ENCODE measurements around the gene SMARCD1.

The SMARCD1 gene

GRCh38 chr12:50097952-50098351 lies 12.8 kb downstream of the SMARCD1 start:
- H3K36me3 ChIP-seq (ENCODE audit: control insufficient read depth, insufficient read depth, low read length), result peaks cover 95% of the 10 kb centered on the region
- no peak overlapping the region for H3K4me3 ChIP-seq (ENCODE audit: extremely low read depth, insufficient read depth, low read length, poor library complexity, severe bottlenecking)
- no peak overlapping the region for H3K27ac ChIP-seq (ENCODE audit: low read depth, low read length, severe bottlenecking)
- H3K9me3 ChIP-seq (ENCODE audit: control insufficient read depth, low read length), result no peaks in the 10 kb centered on the region
- H3K4me1 ChIP-seq (ENCODE audit: control insufficient read depth, insufficient read depth, low read length, poor library complexity, severe bottlenecking), result peaks cover 6% of the 10 kb centered on the region
- 97 to 98% methylated on average over 6 of the region's 6 CpGs for WGBS, 2 experiments (ENCODE audit: insufficient coverage in 2 of 2)

GRCh38 chr12:50099302-50100008 lies 14.3 kb downstream of the SMARCD1 start:
- 67 to 70% methylated on average over 4 of the region's 5 CpGs for WGBS, 2 experiments (ENCODE audit: insufficient coverage in 2 of 2)
- Histone ChIP-seq H3K4me3 (ENCODE audit: extremely low read depth, insufficient read depth, low read length, poor library complexity, severe bottlenecking) (no peak overlapping the region), H3K9me3 (ENCODE audit: control insufficient read depth, low read length) (no peaks in the 10 kb centered on the region), H3K4me1 (ENCODE audit: control insufficient read depth, insufficient read depth, low read length, poor library complexity, severe bottlenecking) (peaks cover 6% of the 10 kb centered on the region), H3K36me3 (ENCODE audit: control insufficient read depth, insufficient read depth, low read length) (peaks cover 80% of the 10 kb centered on the region), H3K27ac (ENCODE audit: low read depth, low read length, severe bottlenecking) (peak overlapping the region; percentile 23)

- peaks cover 6% of the 10 kb centered on the region for H3K4me1 ChIP-seq (ENCODE audit: control insufficient read depth, insufficient read depth, low read length, poor library complexity, severe bottlenecking)
- peaks cover 69% of the 10 kb centered on the region for H3K36me3 ChIP-seq (ENCODE audit: control insufficient read depth, insufficient read depth, low read length)
- no peak overlapping the region for H3K4me3 ChIP-seq (ENCODE audit: extremely low read depth, insufficient read depth, low read length, poor library complexity, severe bottlenecking)
- H3K9me3 ChIP-seq (ENCODE audit: control insufficient read depth, low read length), result no peaks in the 10 kb centered on the region
- 94 to 100% methylated on average over 2 of the region's 3 CpGs for WGBS, 2 experiments (ENCODE audit: insufficient coverage in 2 of 2)
- no peak overlapping the region for H3K27ac ChIP-seq (ENCODE audit: low read depth, low read length, severe bottlenecking)
Measured at GRCh38 chr12:50100561-50100960, 15.4 kb downstream of the SMARCD1 start.

- Histone ChIP-seq H3K4me3 (ENCODE audit: extremely low read depth, insufficient read depth, low read length, poor library complexity, severe bottlenecking) (no peak overlapping the region), H3K36me3 (ENCODE audit: control insufficient read depth, insufficient read depth, low read length) (peaks cover 58% of the 10 kb centered on the region), H3K27ac (ENCODE audit: low read depth, low read length, severe bottlenecking) (no peak overlapping the region), H3K4me1 (ENCODE audit: control insufficient read depth, insufficient read depth, low read length, poor library complexity, severe bottlenecking) (peaks cover 6% of the 10 kb centered on the region), H3K9me3 (ENCODE audit: control insufficient read depth, low read length) (no peaks in the 10 kb centered on the region)
- WGBS, 2 experiments (ENCODE audit: insufficient coverage in 2 of 2), result 80% methylated on average over 2 of the region's 3 CpGs; no CpG with 5 or more reads in 1 of the 2 experiments
Measured at GRCh38 chr12:50101663-50102062, 16.5 kb downstream of the SMARCD1 start.

GRCh38 chr12:50102131-50102531 lies 17.0 kb downstream of the SMARCD1 start:
- Histone ChIP-seq H3K4me3 (ENCODE audit: extremely low read depth, insufficient read depth, low read length, poor library complexity, severe bottlenecking) (no peak overlapping the region), H3K27ac (ENCODE audit: low read depth, low read length, severe bottlenecking) (no peak overlapping the region), H3K4me1 (ENCODE audit: control insufficient read depth, insufficient read depth, low read length, poor library complexity, severe bottlenecking) (peaks cover 6% of the 10 kb centered on the region), H3K9me3 (ENCODE audit: control insufficient read depth, low read length) (no peaks in the 10 kb centered on the region), H3K36me3 (ENCODE audit: control insufficient read depth, insufficient read depth, low read length) (peaks cover 53% of the 10 kb centered on the region)
- no CpG with 5 or more reads among the region's 2 CpGs for WGBS, 2 experiments (ENCODE audit: insufficient coverage in 2 of 2)

GRCh38 chr12:50102646-50103309 lies 17.6 kb downstream of the SMARCD1 start:
- no peak overlapping the region for H3K4me3 ChIP-seq (ENCODE audit: extremely low read depth, insufficient read depth, low read length, poor library complexity, severe bottlenecking)
- H3K36me3 ChIP-seq (ENCODE audit: control insufficient read depth, insufficient read depth, low read length), result peaks cover 46% of the 10 kb centered on the region
- H3K9me3 ChIP-seq (ENCODE audit: control insufficient read depth, low read length), result no peaks in the 10 kb centered on the region
- H3K27ac ChIP-seq (ENCODE audit: low read depth, low read length, severe bottlenecking), result no peak overlapping the region
- H3K4me1 ChIP-seq (ENCODE audit: control insufficient read depth, insufficient read depth, low read length, poor library complexity, severe bottlenecking), result peaks cover 6% of the 10 kb centered on the region
- 98% methylated on average over 5 to 7 of the region's 8 CpGs for WGBS, 2 experiments (ENCODE audit: insufficient coverage in 2 of 2)

GRCh38 chr12:50103351-50103750 lies 18.2 kb downstream of the SMARCD1 start:
- Histone ChIP-seq H3K4me1 (ENCODE audit: control insufficient read depth, insufficient read depth, low read length, poor library complexity, severe bottlenecking) (peaks cover 6% of the 10 kb centered on the region), H3K27ac (ENCODE audit: low read depth, low read length, severe bottlenecking) (no peak overlapping the region), H3K9me3 (ENCODE audit: control insufficient read depth, low read length) (no peaks in the 10 kb centered on the region), H3K4me3 (ENCODE audit: extremely low read depth, insufficient read depth, low read length, poor library complexity, severe bottlenecking) (no peak overlapping the region), H3K36me3 (ENCODE audit: control insufficient read depth, insufficient read depth, low read length) (peaks cover 41% of the 10 kb centered on the region)
- no CpG with 5 or more reads among the region's 2 CpGs for WGBS, 2 experiments (ENCODE audit: insufficient coverage in 2 of 2)

GRCh38 chr12:50103767-50104321 lies 18.7 kb downstream of the SMARCD1 start, which contains the start of gene GPD1:
Gene GPD1 (plus strand): TSS chr12:50104008. CDS start chr12:50104051, 43 bp downstream.
- no peak within 1 kb of the TSS for H3K27ac ChIP-seq (ENCODE audit: low read depth, low read length, severe bottlenecking)
- no peak within 1 kb of the TSS for H3K4me3 ChIP-seq (ENCODE audit: extremely low read depth, insufficient read depth, low read length, poor library complexity, severe bottlenecking)
- H3K4me1 ChIP-seq (ENCODE audit: control insufficient read depth, insufficient read depth, low read length, poor library complexity, severe bottlenecking), result peaks cover 6% of the 10 kb centered on the region
- no peaks in the 10 kb centered on the region for H3K9me3 ChIP-seq (ENCODE audit: control insufficient read depth, low read length)
- peaks cover 36% of the 10 kb centered on the region for H3K36me3 ChIP-seq (ENCODE audit: control insufficient read depth, insufficient read depth, low read length)
- 45 to 62% methylated on average over 6 to 8 of the region's 13 CpGs for WGBS, 2 experiments (ENCODE audit: insufficient coverage in 2 of 2)

GRCh38 chr12:50104417-50105366 lies 19.6 kb downstream of the SMARCD1 start:
- WGBS, 2 experiments (ENCODE audit: insufficient coverage in 2 of 2), result 90 to 93% methylated on average over 8 to 10 of the region's 14 CpGs

GRCh38 chr12:50105913-50106450 lies 20.8 kb downstream of the SMARCD1 start:
- Histone ChIP-seq H3K9me3 (ENCODE audit: control insufficient read depth, low read length) (no peaks in the 10 kb centered on the region), H3K36me3 (ENCODE audit: control insufficient read depth, insufficient read depth, low read length) (peaks cover 14% of the 10 kb centered on the region), H3K4me3 (ENCODE audit: extremely low read depth, insufficient read depth, low read length, poor library complexity, severe bottlenecking) (no peak overlapping the region), H3K27ac (ENCODE audit: low read depth, low read length, severe bottlenecking) (no peak overlapping the region), H3K4me1 (ENCODE audit: control insufficient read depth, insufficient read depth, low read length, poor library complexity, severe bottlenecking) (peaks cover 10% of the 10 kb centered on the region)
- 93 to 94% methylated on average over 11 of the region's 12 CpGs for WGBS, 2 experiments (ENCODE audit: insufficient coverage in 2 of 2)

More at GRCh38 chr12:50104417-50105366, 19.6 kb downstream of the SMARCD1 start:
- no peak overlapping the region for H3K4me3 ChIP-seq (ENCODE audit: extremely low read depth, insufficient read depth, low read length, poor library complexity, severe bottlenecking)
- no peaks in the 10 kb centered on the region for H3K9me3 ChIP-seq (ENCODE audit: control insufficient read depth, low read length)
- no peak overlapping the region for H3K27ac ChIP-seq (ENCODE audit: low read depth, low read length, severe bottlenecking)
- peaks cover 27% of the 10 kb centered on the region for H3K36me3 ChIP-seq (ENCODE audit: control insufficient read depth, insufficient read depth, low read length)
- no peaks in the 10 kb centered on the region for H3K4me1 ChIP-seq (ENCODE audit: control insufficient read depth, insufficient read depth, low read length, poor library complexity, severe bottlenecking)
